Mesenchymal stem cell (in vitro differentiated cells and primary cell): Measurements from ENCODE around the gene MANEA.

Experiments
- DNase-seq: peaks from one replicate; pipeline ENCODE4 v3.0.0-alpha.2; 2013
- H2AFZ ChIP-seq: one replicate; pipeline ENCODE4 v1.6.1; 2013; ENCODE audit warnings: low read depth, mild to moderate bottlenecking, control low read depth, inconsistent platforms, low read length, moderate library complexity
- H2AK5ac ChIP-seq: 2 replicates; pipeline ENCODE4 v1.6.1; 2013; ENCODE audit warnings: low read length, moderate library complexity, mild to moderate bottlenecking, inconsistent platforms; ENCODE audit not compliant: severe bottlenecking
- H2BK120ac ChIP-seq: one replicate; pipeline ENCODE4 v1.6.1; 2013; ENCODE audit warnings: low read depth, mild to moderate bottlenecking, inconsistent platforms, low read length, moderate library complexity
- H2BK12ac ChIP-seq, 2 experiments: one replicate each; pipeline ENCODE4 v1.6.1; 2013; ENCODE audit warnings: inconsistent platforms in 2 of 2, low read length in 2 of 2, mild to moderate bottlenecking in 2 of 2, moderate library complexity in 2 of 2, control low read depth in 1 of 2
- H2BK15ac ChIP-seq: one replicate; pipeline ENCODE4 v1.6.1; 2013; ENCODE audit warnings: mild to moderate bottlenecking, low read depth, inconsistent platforms; ENCODE audit not compliant: poor library complexity, severe bottlenecking
- H2BK5ac ChIP-seq: 2 replicates; pipeline ENCODE4 v1.6.1; 2013; ENCODE audit warnings: low read depth, mild to moderate bottlenecking, low read length, control low read depth, inconsistent platforms; ENCODE audit not compliant: poor library complexity, severe bottlenecking
- H3K14ac ChIP-seq, 2 experiments: one replicate each; pipeline ENCODE4 v1.6.1; 2013; ENCODE audit warnings: inconsistent platforms in 2 of 2, low read length in 2 of 2, control low read depth in 1 of 2, mild to moderate bottlenecking in 1 of 2, moderate library complexity in 1 of 2
- H3K18ac ChIP-seq, 2 experiments: one replicate each; pipeline ENCODE4 v1.6.1; 2013; ENCODE audit warnings: inconsistent platforms in 2 of 2, low read length in 2 of 2, control low read depth in 1 of 2, low read depth in 1 of 2, mild to moderate bottlenecking in 1 of 2
- H3K23ac ChIP-seq, 2 experiments: one replicate each; pipeline ENCODE4 v1.6.1; 2013; ENCODE audit warnings: inconsistent platforms in 2 of 2, low read length in 2 of 2, mild to moderate bottlenecking in 2 of 2, moderate library complexity in 2 of 2, control low read depth in 1 of 2
- H3K27ac ChIP-seq: 2 replicates; pipeline ENCODE4 v1.5.1; 2013; ENCODE audit warnings: mild to moderate bottlenecking, moderate library complexity, low read length, control low read depth, inconsistent platforms; ENCODE audit not compliant: poor library complexity, severe bottlenecking
- H3K27me3 ChIP-seq, 2 experiments: 2 replicates each; pipeline versions ENCODE4 v1.6.1 to v1.7.0; 2013; ENCODE audit warnings: low read length in 2 of 2, mild to moderate bottlenecking in 2 of 2, moderate library complexity in 2 of 2, control low read depth in 1 of 2, inconsistent platforms in 1 of 2; ENCODE audit not compliant: control insufficient read depth in 1 of 2, insufficient read depth in 1 of 2
- H3K36me3 ChIP-seq, 2 experiments: 2 replicates each; pipeline versions ENCODE4 v1.6.1 to v1.7.0; 2013; ENCODE audit warnings: low read length in 2 of 2, control low read depth in 1 of 2, inconsistent platforms in 1 of 2, low read depth in 1 of 2, mild to moderate bottlenecking in 1 of 2; ENCODE audit not compliant: insufficient read depth in 2 of 2, control insufficient read depth in 1 of 2
- H3K4ac ChIP-seq, 2 experiments: one replicate each; pipeline ENCODE4 v1.6.1; 2013; ENCODE audit warnings: inconsistent platforms in 2 of 2, low read length in 2 of 2, mild to moderate bottlenecking in 2 of 2, moderate library complexity in 2 of 2, control low read depth in 1 of 2, low read depth in 1 of 2
- H3K4me1 ChIP-seq: 2 replicates; pipeline ENCODE4 v1.6.1; 2013; ENCODE audit warnings: low read depth, low read length, control low read depth; ENCODE audit not compliant: control insufficient read depth, insufficient read depth
- H3K4me2 ChIP-seq: 2 replicates; pipeline ENCODE4 v1.6.1; 2013; ENCODE audit warnings: low read length, mild to moderate bottlenecking, inconsistent platforms; ENCODE audit not compliant: poor library complexity, severe bottlenecking
- H3K4me3 ChIP-seq, 2 experiments: 2 replicates each; pipeline versions ENCODE4 v1.5.1 to v1.7.0; 2013; ENCODE audit warnings: low read length in 2 of 2, mild to moderate bottlenecking in 2 of 2, control low read depth in 1 of 2, low read depth in 1 of 2; ENCODE audit not compliant: insufficient read depth in 1 of 2
- H3K79me1 ChIP-seq: replicated peaks from 2 replicates; pipeline ENCODE4 v1.6.1; 2013; ENCODE audit warnings: mild to moderate bottlenecking, control low read depth, low read length, inconsistent platforms; ENCODE audit not compliant: poor library complexity, severe bottlenecking
- H3K9ac ChIP-seq: 2 replicates; pipeline ENCODE4 v1.7.0; 2013; ENCODE audit warnings: mild to moderate bottlenecking, low read length, moderate library complexity
- H3K9me3 ChIP-seq: 2 replicates; pipeline ENCODE4 v1.7.0; 2013; ENCODE audit warnings: mild to moderate bottlenecking, low read length; ENCODE audit not compliant: control insufficient read depth
- H4K8ac ChIP-seq: one replicate; pipeline ENCODE4 v1.6.1; 2013; ENCODE audit warnings: inconsistent platforms, mild to moderate bottlenecking, low read length, moderate library complexity
- H4K91ac ChIP-seq: one replicate; pipeline ENCODE4 v1.6.1; 2013; ENCODE audit warnings: mild to moderate bottlenecking, low read length, inconsistent platforms
- WGBS: methylation state at CpG from one replicate; pipeline ENCODE4 v1.1.7; 2013; ENCODE audit warnings: mixed read lengths; 5-methylcytosine and 5-hydroxymethylcytosine counted together

Gene MANEA

GRCh38 chr6:95649451-95649850 lies 72.1 kb downstream of the MANEA start:
- H3K9me3 ChIP-seq, result no peaks in the 10 kb centered on the region
- H2BK12ac ChIP-seq, result no peak overlapping the region
- H3K14ac ChIP-seq, result no peak overlapping the region
- no peak overlapping the region for H3K4ac ChIP-seq
- H2BK5ac ChIP-seq, result no peak overlapping the region
- H3K79me1 ChIP-seq, result no peaks in the 10 kb centered on the region
- no peak overlapping the region for H3K9ac ChIP-seq
- no peak overlapping the region for H4K91ac ChIP-seq
- no peak overlapping the region for H2AK5ac ChIP-seq
- H2AFZ ChIP-seq, result no peak overlapping the region
- no peak overlapping the region for H4K8ac ChIP-seq
- WGBS, result 73% methylated on average over 1 of the region's 1 CpG
- no peak overlapping the region for H3K4me2 ChIP-seq
- no peak overlapping the region for H3K23ac ChIP-seq
- no peaks in the 10 kb centered on the region for H3K36me3 ChIP-seq
- H2BK15ac ChIP-seq, result no peak overlapping the region
- H3K27ac ChIP-seq, result no peak overlapping the region
- no peak overlapping the region for H2BK120ac ChIP-seq
- no peaks in the 10 kb centered on the region for H3K27me3 ChIP-seq
- H3K4me1 ChIP-seq, result no peaks in the 10 kb centered on the region
- no peak overlapping the region for H3K4me3 ChIP-seq
- no peak for DNase-seq
- H3K18ac ChIP-seq, result no peak overlapping the region

GRCh38 chr6:95654176-95654575 lies 76.8 kb downstream of the MANEA start:
- Histone ChIP-seq H2BK15ac (no peak overlapping the region), H3K9me3 (no peaks in the 10 kb centered on the region), H2AFZ (no peak overlapping the region)

GRCh38 chr6:95658886-95659285 lies 81.6 kb downstream of the MANEA start:
- no peak overlapping the region for H2AFZ ChIP-seq
- H2BK5ac ChIP-seq, result no peak overlapping the region
- H3K36me3 ChIP-seq, result no peaks in the 10 kb centered on the region
- H3K9ac ChIP-seq, result no peak overlapping the region
- no peak overlapping the region for H3K4me3 ChIP-seq
- 88% methylated on average over 2 of the region's 2 CpGs for WGBS
- no peak overlapping the region for H4K8ac ChIP-seq
- no peak overlapping the region for H3K23ac ChIP-seq
- H3K9me3 ChIP-seq, result no peaks in the 10 kb centered on the region
- no peak overlapping the region for H3K4ac ChIP-seq
- no peak overlapping the region for H2BK12ac ChIP-seq
- H3K27ac ChIP-seq, result no peak overlapping the region
- no peak overlapping the region for H2BK15ac ChIP-seq
- no peak for DNase-seq
- no peak overlapping the region for H2AK5ac ChIP-seq
- H2BK120ac ChIP-seq, result no peak overlapping the region
- no peaks in the 10 kb centered on the region for H3K4me1 ChIP-seq
- H3K18ac ChIP-seq, result no peak overlapping the region
- no peak overlapping the region for H3K14ac ChIP-seq
- H3K79me1 ChIP-seq, result no peaks in the 10 kb centered on the region
- H3K4me2 ChIP-seq, result no peak overlapping the region
- no peaks in the 10 kb centered on the region for H3K27me3 ChIP-seq
- H4K91ac ChIP-seq, result no peak overlapping the region

More at GRCh38 chr6:95654176-95654575, 76.8 kb downstream of the MANEA start:
- Histone ChIP-seq H4K8ac (no peak overlapping the region), H3K27ac (no peak overlapping the region), H2AK5ac (no peak overlapping the region), H3K14ac (no peak overlapping the region), H2BK12ac (no peak overlapping the region), H2BK5ac (no peak overlapping the region), H3K23ac (no peak overlapping the region), H4K91ac (no peak overlapping the region), H3K4me1 (no peaks in the 10 kb centered on the region), H3K4me2 (no peak overlapping the region), H3K4me3 (no peak overlapping the region), H3K79me1 (no peaks in the 10 kb centered on the region), H3K36me3 (no peaks in the 10 kb centered on the region), H2BK120ac (no peak overlapping the region), H3K4ac (no peak overlapping the region), H3K9ac (no peak overlapping the region), H3K27me3 (no peaks in the 10 kb centered on the region), H3K18ac (no peak overlapping the region)
- DNase-seq, result no peak
